ENCODE data around the gene CHAT. TPM values are rescaled to one million over a fixed set of nuclear protein-coding genes. Genes with fewer than 3 reads are reported as not detected.

Gene CHAT
- polyA plus RNA-seq, 1 donor (not counting 4 experiments of a cell fraction or from before 2014, with no cell fraction given), result not detected

GRCh38 chr10:49627038-49627437 is 13.2 kb downstream of the CHAT start:
- Histone ChIP-seq H3K9me3 (ENCODE audit: control insufficient read depth, low read depth, low read length) (no peaks in the 10 kb centered on the region), H4K20me1 (ENCODE audit: control insufficient read depth, extremely low read depth, insufficient read depth, low read length) (no peaks in the 10 kb centered on the region), H3K36me3 (ENCODE audit: control insufficient read depth in 2 of 2, extremely low read depth in 1 of 2, insufficient read depth in 2 of 2, low read length in 2 of 2) (no peaks in the 10 kb centered on the region), H3K27me3 (ENCODE audit: control insufficient read depth, extremely low read depth, insufficient read depth, low read length) (no peaks in the 10 kb centered on the region), H3K4me2 (ENCODE audit: control insufficient read depth, extremely low read depth, insufficient read depth, low read depth, low read length) (peak overlapping the region; percentile 7), H3K79me2 (ENCODE audit: control insufficient read depth, insufficient read depth, low read length) (no peaks in the 10 kb centered on the region), H2AFZ (ENCODE audit: control insufficient read depth, low read length) (no peak overlapping the region), H3K9ac (ENCODE audit: control insufficient read depth, extremely low read depth, insufficient read depth, low read length) (no peak overlapping the region), H3K9me1 (ENCODE audit: control insufficient read depth, extremely low read depth, insufficient read depth, low read length) (no peaks in the 10 kb centered on the region), H3K4me3 (ENCODE audit: control insufficient read depth in 2 of 3, extremely low read depth in 1 of 3, insufficient read depth in 2 of 3, low read depth in 1 of 3, low read length in 3 of 3) (no peak overlapping the region), H3K4me1 (ENCODE audit: control insufficient read depth, extremely low read depth, insufficient read depth, low read length) (peaks cover 9% of the 10 kb centered on the region), H3K27ac (ENCODE audit: control insufficient read depth, insufficient read depth, low read length) (no peak overlapping the region)
- DNase-seq (ENCODE audit: low read depth, low spot score), result no peak
- TF ChIP-seq CTCF (optimal IDR thresholded peaks at IDR 0.05 in 1 of 3, IDR thresholded peaks at IDR 0.05 in 1 of 3, conservative IDR thresholded peaks at IDR 0.05 in 1 of 3; ENCODE audit: extremely low read depth in 1 of 3, insufficient read depth in 2 of 3, low read length in 3 of 3) (no peak), EZH2 (IDR thresholded peaks at IDR 0.05; ENCODE audit: low read length) (no peak)
- FAIRE-seq, result peak; percentile 88
- dilution Hi-C loops (cut with MboI; ENCODE audit: extremely low pct_ligation_motif_present, low sequenced_read_pairs), result no loop called here

- H3K27ac ChIP-seq (ENCODE audit: control insufficient read depth, insufficient read depth, low read length), result no peak overlapping the region
- no peaks in the 10 kb centered on the region for H3K9me1 ChIP-seq (ENCODE audit: control insufficient read depth, extremely low read depth, insufficient read depth, low read length)
- H2AFZ ChIP-seq (ENCODE audit: control insufficient read depth, low read length), result no peak overlapping the region
- TF ChIP-seq CTCF (optimal IDR thresholded peaks at IDR 0.05 in 1 of 3, IDR thresholded peaks at IDR 0.05 in 1 of 3, conservative IDR thresholded peaks at IDR 0.05 in 1 of 3; ENCODE audit: extremely low read depth in 1 of 3, insufficient read depth in 2 of 3, low read length in 3 of 3) (no peak), EZH2 (IDR thresholded peaks at IDR 0.05; ENCODE audit: low read length) (no peak)
- dilution Hi-C loops (cut with MboI; ENCODE audit: extremely low pct_ligation_motif_present, low sequenced_read_pairs), result no loop called here
- DNase-seq (ENCODE audit: low read depth, low spot score), result no peak
- no peaks in the 10 kb centered on the region for H3K27me3 ChIP-seq (ENCODE audit: control insufficient read depth, extremely low read depth, insufficient read depth, low read length)
- H4K20me1 ChIP-seq (ENCODE audit: control insufficient read depth, extremely low read depth, insufficient read depth, low read length), result no peaks in the 10 kb centered on the region
- H3K9ac ChIP-seq (ENCODE audit: control insufficient read depth, extremely low read depth, insufficient read depth, low read length), result no peak overlapping the region
- no peaks in the 10 kb centered on the region for H3K36me3 ChIP-seq (ENCODE audit: control insufficient read depth in 2 of 2, extremely low read depth in 1 of 2, insufficient read depth in 2 of 2, low read length in 2 of 2)
- no peaks in the 10 kb centered on the region for H3K79me2 ChIP-seq (ENCODE audit: control insufficient read depth, insufficient read depth, low read length)
- no peak overlapping the region for H3K4me2 ChIP-seq (ENCODE audit: control insufficient read depth, extremely low read depth, insufficient read depth, low read depth, low read length)
- FAIRE-seq, result no peak
- H3K9me3 ChIP-seq (ENCODE audit: control insufficient read depth, low read depth, low read length), result no peaks in the 10 kb centered on the region
- no peak overlapping the region for H3K4me3 ChIP-seq (ENCODE audit: control insufficient read depth in 2 of 3, extremely low read depth in 1 of 3, insufficient read depth in 2 of 3, low read depth in 1 of 3, low read length in 3 of 3)
- H3K4me1 ChIP-seq (ENCODE audit: control insufficient read depth, extremely low read depth, insufficient read depth, low read length), result peaks cover 13% of the 10 kb centered on the region
Measured at GRCh38 chr10:49627644-49628247, 13.9 kb downstream of the CHAT start.
